Tibial nerve (tissue), 4 donors: ENCODE measurements around the gene SPEF2.

Experiments used
- CTCF ChIP-seq, 5 experiments: fragments of 200-600 bp in 3 of 5; fragments of 450-650 bp in 2 of 5; sonication (generic) in 3 of 5; IDR thresholded peaks; one replicate each; pipeline ENCODE4 v1.5.1; 2016 to 2019; ENCODE audit warnings: antibody characterized with exemption in 5 of 5, mild to moderate bottlenecking in 3 of 5, moderate library complexity in 2 of 5
- EP300 ChIP-seq, 2 donors: sonication (generic); formaldehyde crosslinking; IDR thresholded peaks; one replicate each; pipeline ENCODE4 v1.6.1; 2017; ENCODE audit warnings: antibody characterized with exemption in 2 of 2, mild to moderate bottlenecking in 1 of 2
- POLR2A ChIP-seq, 2 donors: fragments of 450-650 bp; IDR thresholded peaks; one replicate each; pipeline ENCODE4 v1.6.1; 2017; ENCODE audit warnings: antibody characterized with exemption in 2 of 2, mild to moderate bottlenecking in 2 of 2, moderate library complexity in 2 of 2

GRCh38 chr5:35664584-35664983 lies 46.9 kb downstream of the SPEF2 start:
- TF ChIP-seq CTCF (IDR thresholded peaks at IDR 0.05) (no peak), EP300 (IDR thresholded peaks at IDR 0.05) (no peak), POLR2A (IDR thresholded peaks at IDR 0.05) (no peak)
